B cell (primary cell): Measurements from ENCODE around the gene RBM17.

Experiments
- CTCF ChIP-seq: fragments of 200-600 bp; IDR thresholded peaks from one replicate; pipeline ENCODE4 v1.8.0; 2022; ENCODE audit warnings: antibody characterized with exemption, mild to moderate bottlenecking
- EZH2 ChIP-seq: IDR thresholded peaks from 2 replicates; pipeline ENCODE4 v1.6.1; 2012; ENCODE audit warnings: borderline replicate concordance, low read depth, mild to moderate bottlenecking, moderate library complexity, low read length; ENCODE audit not compliant: insufficient read depth, poor library complexity, severe bottlenecking

GRCh38 chr10:6092731-6093130 is 3.9 kb downstream of the RBM17 start:
- TF ChIP-seq CTCF = no peak
- TF ChIP-seq EZH2 = no peak
